Lower leg skin (tissue), 3 donors: ENCODE measurements around the gene TNFAIP8.
"Not testable (repeated sequence)": the region's sequence is repeated elsewhere in the genome, so short reads cannot be mapped to it uniquely, and the experiment has no call there.

Source experiments
- POLR2A ChIP-seq, 2 donors: fragments of 450-650 bp; IDR thresholded peaks; one replicate each; pipeline ENCODE4 v1.6.1; 2016 to 2017; ENCODE audit warnings: antibody characterized with exemption in 2 of 2, mild to moderate bottlenecking in 1 of 2, moderate library complexity in 1 of 2
- TF ChIP-seq, protein P1 (sequence below), 3 donors: fragments of 450-650 bp; IDR thresholded peaks; one replicate each; pipeline ENCODE4 v1.5.1; 2016; ENCODE audit warnings: antibody characterized with exemption in 3 of 3, mild to moderate bottlenecking in 3 of 3, moderate library complexity in 2 of 3

DNA sequence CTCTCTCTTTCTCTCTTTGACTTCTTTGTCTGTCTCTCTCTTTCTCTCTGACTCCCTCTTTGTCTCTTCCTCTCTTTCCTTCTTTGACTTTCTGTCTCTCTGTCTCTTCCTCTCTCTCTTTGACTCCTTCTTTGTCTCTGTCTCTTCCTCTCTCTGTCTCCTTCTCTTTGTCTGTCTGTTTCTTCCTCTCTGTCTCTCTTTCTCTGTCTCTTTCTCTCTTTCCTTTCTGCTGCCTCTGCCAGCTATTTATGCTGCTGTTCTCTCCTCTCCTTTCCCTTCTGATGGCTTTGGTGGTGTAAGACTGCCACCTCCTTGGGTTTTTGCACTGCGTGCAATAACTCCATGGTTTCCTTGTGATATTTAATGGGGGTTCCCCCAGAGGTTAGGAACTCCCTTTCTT is 72.3 kb downstream of the TNFAIP8 start:
- not testable (repeated sequence) for TF ChIP-seq POLR2A (IDR thresholded peaks at IDR 0.05)
- TF ChIP-seq, protein P1, sequence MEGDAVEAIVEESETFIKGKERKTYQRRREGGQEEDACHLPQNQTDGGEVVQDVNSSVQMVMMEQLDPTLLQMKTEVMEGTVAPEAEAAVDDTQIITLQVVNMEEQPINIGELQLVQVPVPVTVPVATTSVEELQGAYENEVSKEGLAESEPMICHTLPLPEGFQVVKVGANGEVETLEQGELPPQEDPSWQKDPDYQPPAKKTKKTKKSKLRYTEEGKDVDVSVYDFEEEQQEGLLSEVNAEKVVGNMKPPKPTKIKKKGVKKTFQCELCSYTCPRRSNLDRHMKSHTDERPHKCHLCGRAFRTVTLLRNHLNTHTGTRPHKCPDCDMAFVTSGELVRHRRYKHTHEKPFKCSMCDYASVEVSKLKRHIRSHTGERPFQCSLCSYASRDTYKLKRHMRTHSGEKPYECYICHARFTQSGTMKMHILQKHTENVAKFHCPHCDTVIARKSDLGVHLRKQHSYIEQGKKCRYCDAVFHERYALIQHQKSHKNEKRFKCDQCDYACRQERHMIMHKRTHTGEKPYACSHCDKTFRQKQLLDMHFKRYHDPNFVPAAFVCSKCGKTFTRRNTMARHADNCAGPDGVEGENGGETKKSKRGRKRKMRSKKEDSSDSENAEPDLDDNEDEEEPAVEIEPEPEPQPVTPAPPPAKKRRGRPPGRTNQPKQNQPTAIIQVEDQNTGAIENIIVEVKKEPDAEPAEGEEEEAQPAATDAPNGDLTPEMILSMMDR (IDR thresholded peaks at IDR 0.05), result not testable (repeated sequence)
